Measurements from ENCODE around the gene GRP.
A peak's percentile ranks its signal among the peaks of the same experiment; 100 is the strongest.

The GRP gene

GRCh38 chr18:59219672-59220163 lies at the start of gene GRP:
Gene GRP (plus strand): TSS chr18:59220158. CDS start chr18:59220266, 108 bp downstream.
- no peak for DNase-seq

GRCh38 chr18:59172664-59173249 lies 47.2 kb upstream of the GRP start:
- no peak for DNase-seq

GRCh38 chr18:59177485-59177884 lies 42.5 kb upstream of the GRP start:
- no peak for DNase-seq

- DNase-seq = no peak
These were observed 39.7 kb upstream of the GRP start for GRCh38 chr18:59180150-59180845.

GRCh38 chr18:59182673-59183072 lies 37.3 kb upstream of the GRP start:
- no peak for DNase-seq

- no peak for DNase-seq
These were observed 30.9 kb upstream of the GRP start for GRCh38 chr18:59189008-59189407.

- DNase-seq = no peak
These were observed 30.2 kb upstream of the GRP start for GRCh38 chr18:59189746-59190145.

GRCh38 chr18:59196161-59196725 lies 23.7 kb upstream of the GRP start:
- peak; percentile 8 for DNase-seq

- no peak for DNase-seq
These were observed 22.3 kb upstream of the GRP start for GRCh38 chr18:59197636-59198035.

GRCh38 chr18:59198215-59198614 lies 21.7 kb upstream of the GRP start:
- no peak for DNase-seq

GRCh38 chr18:59200787-59201186 lies 19.2 kb upstream of the GRP start:
- no peak for DNase-seq

- peak; percentile 8 for DNase-seq
These were observed 17.6 kb upstream of the GRP start for GRCh38 chr18:59202258-59202820.

GRCh38 chr18:59207506-59207905 lies 12.5 kb upstream of the GRP start:
- DNase-seq = no peak

GRCh38 chr18:59208602-59209125 lies 11.3 kb upstream of the GRP start:
- no peak for DNase-seq

GRCh38 chr18:59210299-59210698 lies 9.7 kb upstream of the GRP start:
- DNase-seq = no peak

- DNase-seq = no peak
These were observed 8.3 kb upstream of the GRP start for GRCh38 chr18:59211629-59212028.

GRCh38 chr18:59218018-59218417 lies 1.9 kb upstream of the GRP start:
- DNase-seq = no peak

GRCh38 chr18:59220164-59220783 lies 316 bp downstream of the GRP start:
- no peak for DNase-seq

- no peak for DNase-seq
These were observed 1.1 kb downstream of the GRP start for GRCh38 chr18:59220784-59221765.

- no peak for DNase-seq
These were observed 2.4 kb downstream of the GRP start for GRCh38 chr18:59222341-59222740.

- no peak for DNase-seq
These were observed 8.4 kb downstream of the GRP start for GRCh38 chr18:59228351-59228750.

- no peak for DNase-seq
These were observed 9.2 kb downstream of the GRP start for GRCh38 chr18:59229191-59229590.
